GM10266 (cell line): ENCODE data around the gene ATP1A1.

Experiments used
- DNase-seq: peaks from one replicate; pipeline ENCODE4 v3.0.0; 2012; ENCODE audit errors: extremely low spot score
- CTCF ChIP-seq: IDR thresholded peaks from 2 replicates; pipeline ENCODE4 v1.5.1; 2012; ENCODE audit warnings: mild to moderate bottlenecking, low read depth; ENCODE audit not compliant: control insufficient read depth, insufficient read depth; ENCODE audit errors: missing control alignments

ATP1A1 gene

GRCh38 chr1:116401646-116402176 is 28.7 kb downstream of the ATP1A1 start:
- no peak for TF ChIP-seq CTCF
- DNase-seq, result no peak

DNA sequence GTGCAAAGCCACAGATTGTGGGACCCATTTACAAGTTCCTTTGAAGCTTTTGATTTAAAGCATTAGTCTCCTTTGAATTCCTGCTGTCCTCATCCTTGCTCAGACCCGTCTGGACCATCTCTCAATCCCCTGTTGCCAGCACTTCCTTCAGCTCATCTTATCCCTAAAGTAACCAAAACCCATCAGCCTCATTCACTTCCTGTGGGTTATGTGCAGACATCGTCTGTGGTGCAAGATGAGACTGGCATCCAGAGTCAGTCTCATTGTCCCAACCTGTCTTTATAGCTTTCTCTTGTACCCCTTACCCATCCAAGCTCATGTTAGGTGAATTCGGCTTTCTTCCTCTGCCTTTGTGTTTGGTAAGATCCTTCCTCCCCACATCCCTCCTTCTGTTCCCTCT is 29.3 kb downstream of the ATP1A1 start:
- TF ChIP-seq CTCF, result no peak
- DNase-seq, result no peak

- no peak for TF ChIP-seq CTCF
- DNase-seq, result no peak
Measured at GRCh38 chr1:116403496-116404136, 30.6 kb downstream of the ATP1A1 start.

DNA sequence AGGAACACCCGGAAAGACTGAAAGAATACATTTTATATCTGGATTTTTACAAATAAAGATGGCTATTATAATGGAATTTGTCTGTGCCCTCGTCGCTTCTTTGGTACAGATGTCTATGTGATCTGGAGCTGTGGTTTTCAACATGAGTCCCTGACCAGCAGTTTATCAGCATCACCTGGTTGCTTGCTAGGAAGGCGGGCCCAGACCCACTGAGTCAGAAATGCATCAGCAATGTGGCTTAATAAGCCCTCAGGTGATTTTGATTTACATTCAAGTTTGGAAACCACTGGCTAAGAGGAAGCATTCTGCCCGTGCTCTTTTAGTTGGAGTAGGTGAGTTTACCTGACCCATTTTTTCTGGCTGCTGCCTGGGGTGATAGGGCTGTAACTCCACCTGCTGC is 31.7 kb downstream of the ATP1A1 start:
- TF ChIP-seq CTCF, result no peak
- DNase-seq, result no peak

DNA sequence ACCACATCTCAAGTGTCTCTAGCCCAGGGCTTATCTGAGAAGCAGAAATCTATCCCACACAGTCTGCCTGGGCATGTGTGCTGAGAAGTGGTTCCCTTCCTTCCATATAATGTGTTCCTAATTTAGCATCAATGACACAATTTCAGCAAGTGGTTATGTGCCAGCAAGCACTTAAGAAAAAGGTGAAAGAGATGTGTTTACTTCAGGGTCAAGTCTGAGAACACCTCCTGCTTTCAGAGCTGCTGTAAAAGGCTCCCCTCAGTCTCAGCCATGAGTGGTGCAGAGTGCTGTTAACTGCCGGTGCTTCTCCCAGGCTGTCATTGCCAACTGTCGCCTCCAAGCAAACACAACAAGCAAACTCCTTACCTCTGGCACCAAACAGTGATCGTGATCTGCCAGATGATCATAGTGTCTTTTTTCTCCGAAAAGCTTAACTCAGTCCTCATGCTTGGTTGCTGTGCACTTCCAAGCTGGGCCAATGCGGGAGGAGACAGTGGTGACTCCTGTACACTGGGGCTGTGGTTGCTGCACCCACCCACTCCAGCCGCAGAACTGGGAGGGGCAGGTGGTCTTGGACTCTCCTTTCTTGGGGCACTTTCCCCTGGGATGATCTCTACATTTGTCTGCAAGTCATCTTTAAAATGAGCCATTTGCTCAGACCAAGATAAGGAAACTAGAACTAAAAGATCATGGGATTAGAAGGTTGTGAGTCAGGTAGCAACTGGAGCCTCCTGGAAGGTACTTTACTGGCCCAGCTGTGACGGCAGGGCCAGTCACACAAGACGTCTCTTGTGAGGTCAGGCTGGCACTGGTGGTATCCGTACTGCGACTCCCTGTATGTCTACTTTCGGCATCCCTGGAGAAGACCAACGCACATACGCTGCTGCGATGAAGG is 32.4 kb downstream of the ATP1A1 start:
- DNase-seq, result no peak
- TF ChIP-seq CTCF, result no peak

DNA sequence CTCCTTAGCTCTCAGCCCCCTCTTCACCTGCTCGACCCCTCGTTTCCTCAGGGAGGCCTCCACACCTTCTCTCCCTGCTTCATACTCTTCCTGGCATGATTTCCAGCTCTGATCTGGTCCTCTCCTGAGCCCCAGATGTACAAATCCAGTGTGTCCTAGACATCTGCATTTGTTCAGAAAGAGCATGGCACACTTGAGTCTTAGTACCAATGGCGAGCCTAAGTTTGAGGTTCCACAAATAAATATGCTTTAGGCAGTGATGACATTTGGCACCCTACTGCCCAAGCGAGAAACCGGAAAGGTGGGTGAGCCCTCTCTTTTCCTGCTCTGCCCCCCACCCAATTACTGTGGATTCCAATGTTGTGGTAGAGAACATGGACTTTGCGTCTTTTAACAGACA is 34.0 kb downstream of the ATP1A1 start:
- TF ChIP-seq CTCF, result no peak
- DNase-seq, result no peak

DNA sequence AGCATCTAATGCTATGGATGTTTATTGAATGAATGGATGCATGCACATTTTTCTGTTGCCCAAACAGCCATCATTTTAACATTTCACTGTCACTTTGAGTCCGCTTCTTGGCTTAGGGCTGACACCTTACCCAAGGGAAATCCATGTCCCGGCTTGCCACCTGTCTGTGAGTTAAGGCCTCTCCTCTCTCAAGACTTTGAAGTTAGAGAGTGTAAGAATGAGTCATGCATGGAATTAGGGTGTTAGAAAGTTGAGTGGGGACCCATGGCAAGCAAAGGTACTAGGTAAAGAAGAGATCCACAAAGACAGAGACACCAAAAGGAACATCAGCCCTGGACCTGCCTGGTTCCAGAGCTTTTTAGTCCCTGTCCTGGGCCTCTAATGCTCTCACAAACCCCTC is 35.1 kb downstream of the ATP1A1 start:
- no peak for TF ChIP-seq CTCF
- DNase-seq, result no peak
